IPS-20b (cell line): ENCODE results near the gene TEX38.
"Not testable (repeated sequence)": the region's sequence is repeated elsewhere in the genome, so short reads cannot be mapped to it uniquely, and the experiment has no call there.

Source experiments
- H3K27ac ChIP-seq: one replicate; pipeline ENCODE4 v1.5.1; 2013; ENCODE audit warnings: low read length
- H3K27me3 ChIP-seq: 2 replicates; pipeline ENCODE4 v1.6.1; 2013; ENCODE audit warnings: mild to moderate bottlenecking, low read length, inconsistent platforms; ENCODE audit not compliant: insufficient read depth
- H3K36me3 ChIP-seq: 2 replicates; pipeline ENCODE4 v1.6.1; 2013; ENCODE audit warnings: low read depth, mild to moderate bottlenecking, inconsistent platforms, low read length, moderate library complexity; ENCODE audit not compliant: insufficient read depth
- H3K4me1 ChIP-seq: 2 replicates; pipeline ENCODE4 v1.6.1; 2013; ENCODE audit warnings: mild to moderate bottlenecking, control low read depth, inconsistent platforms, low read length, moderate library complexity; ENCODE audit not compliant: insufficient read depth
- H3K4me3 ChIP-seq: 2 replicates; pipeline ENCODE4 v1.5.1; 2013; ENCODE audit warnings: mild to moderate bottlenecking, low read length, inconsistent platforms
- H3K9ac ChIP-seq: 2 replicates; pipeline ENCODE4 v1.6.1; 2013; ENCODE audit warnings: low read depth, mild to moderate bottlenecking, inconsistent platforms, low read length, moderate library complexity
- H3K9me3 ChIP-seq: 2 replicates; pipeline ENCODE4 v1.6.1; 2013; ENCODE audit warnings: mild to moderate bottlenecking, low read depth, low read length, inconsistent platforms; ENCODE audit not compliant: insufficient read depth

TEX38 gene

GRCh38 chr1:46645815-46646214 lies 25.8 kb upstream of the TEX38 start:
- H3K27ac ChIP-seq = no peak overlapping the region
- no peaks in the 10 kb centered on the region for H3K4me1 ChIP-seq
- peaks cover 21% of the 10 kb centered on the region for H3K9me3 ChIP-seq
- H3K9ac ChIP-seq = no peak overlapping the region
- no peaks in the 10 kb centered on the region for H3K27me3 ChIP-seq
- H3K36me3 ChIP-seq = peaks cover 50% of the 10 kb centered on the region
- no peak overlapping the region for H3K4me3 ChIP-seq

DNA sequence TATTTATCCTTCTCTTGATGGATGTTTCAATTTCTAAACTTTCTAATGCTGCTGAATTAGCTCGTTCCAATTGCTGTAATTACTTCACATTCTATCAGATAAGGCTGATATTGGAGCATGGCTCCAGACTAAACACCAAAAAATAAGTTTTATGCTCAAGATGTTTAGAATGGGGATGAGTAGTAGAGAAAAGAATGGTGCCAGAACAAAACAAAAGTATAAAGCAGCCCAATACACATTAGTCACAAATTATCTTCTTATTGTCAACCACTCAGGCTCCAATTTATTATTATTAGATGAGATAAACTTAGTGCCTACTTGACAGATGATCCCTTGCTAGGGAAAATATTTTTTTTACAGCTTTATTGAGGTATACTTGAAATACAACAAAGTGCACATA lies 25.3 kb upstream of the TEX38 start:
- Histone ChIP-seq H3K4me1 (no peaks in the 10 kb centered on the region), H3K36me3 (peaks cover 50% of the 10 kb centered on the region), H3K27ac (no peak overlapping the region), H3K4me3 (no peak overlapping the region), H3K9me3 (peaks cover 21% of the 10 kb centered on the region), H3K9ac (no peak overlapping the region), H3K27me3 (no peaks in the 10 kb centered on the region)

GRCh38 chr1:46646844-46647243 lies 24.8 kb upstream of the TEX38 start:
- Histone ChIP-seq H3K9ac (no peak overlapping the region), H3K4me3 (no peak overlapping the region), H3K27ac (no peak overlapping the region), H3K27me3 (no peaks in the 10 kb centered on the region), H3K9me3 (peaks cover 21% of the 10 kb centered on the region), H3K36me3 (peaks cover 50% of the 10 kb centered on the region), H3K4me1 (no peaks in the 10 kb centered on the region)

DNA sequence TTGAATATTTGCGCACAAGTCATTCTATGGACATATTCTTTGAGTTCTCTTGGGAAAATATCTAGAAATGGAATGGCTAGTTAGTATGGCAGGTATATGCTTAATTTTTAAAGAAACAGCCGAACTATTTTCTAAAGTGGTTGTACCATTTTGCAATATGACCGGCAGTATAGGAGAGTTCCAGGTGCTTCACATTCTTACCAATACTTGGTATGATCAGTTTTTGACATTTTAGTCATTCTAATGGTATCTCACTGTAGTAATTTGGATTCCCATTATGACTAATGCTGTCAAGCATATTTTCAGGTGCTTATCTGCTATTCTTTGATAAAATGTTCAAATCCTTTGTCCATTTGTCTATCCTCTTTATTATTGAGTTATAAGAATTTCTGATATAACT lies 24.0 kb upstream of the TEX38 start:
- H3K4me1 ChIP-seq = no peaks in the 10 kb centered on the region
- H3K36me3 ChIP-seq = peaks cover 50% of the 10 kb centered on the region
- peaks cover 21% of the 10 kb centered on the region for H3K9me3 ChIP-seq
- no peaks in the 10 kb centered on the region for H3K27me3 ChIP-seq
- no peak overlapping the region for H3K4me3 ChIP-seq
- H3K9ac ChIP-seq = no peak overlapping the region
- no peak overlapping the region for H3K27ac ChIP-seq

DNA sequence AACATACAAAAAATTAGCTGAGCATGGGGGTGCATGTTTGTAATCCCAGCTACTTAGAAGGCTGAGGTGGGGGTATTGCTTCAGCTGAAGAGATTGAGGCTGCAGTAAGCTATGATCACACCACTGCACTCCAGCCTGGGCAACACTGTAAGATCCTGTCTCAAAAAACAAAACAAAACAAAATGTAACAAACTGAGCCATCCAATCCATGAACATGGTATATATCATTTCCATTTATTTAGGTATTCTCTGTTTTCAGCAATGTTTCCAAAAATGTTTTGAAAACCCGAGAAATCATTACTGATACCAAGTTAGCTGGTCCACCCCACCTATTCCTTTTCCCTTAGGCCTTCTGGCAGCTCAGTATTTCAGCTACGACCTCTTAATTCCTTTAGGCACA lies 21.9 kb upstream of the TEX38 start:
- H3K27me3 ChIP-seq = no peaks in the 10 kb centered on the region
- peaks cover 21% of the 10 kb centered on the region for H3K9me3 ChIP-seq
- H3K27ac ChIP-seq = no peak overlapping the region
- H3K4me3 ChIP-seq = no peak overlapping the region
- H3K9ac ChIP-seq = no peak overlapping the region
- H3K36me3 ChIP-seq = peaks cover 58% of the 10 kb centered on the region
- no peaks in the 10 kb centered on the region for H3K4me1 ChIP-seq

DNA sequence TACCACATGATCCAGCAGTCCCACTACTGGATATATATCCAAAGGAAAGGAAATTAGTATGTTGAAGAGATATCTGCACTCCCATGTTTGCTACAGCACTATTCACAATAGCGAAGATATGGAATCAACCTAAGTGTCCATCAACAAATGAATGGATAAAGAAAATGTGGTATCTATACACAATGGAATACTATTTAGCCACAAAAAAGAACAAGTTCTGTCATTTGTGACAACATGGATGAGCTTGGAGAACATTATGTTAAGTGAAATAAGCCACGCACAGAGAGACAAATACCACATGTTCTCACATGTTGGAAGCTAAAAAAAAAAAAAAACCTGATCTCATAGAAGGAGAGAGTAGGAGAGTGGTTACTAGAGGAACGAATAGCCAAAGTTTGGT lies 21.2 kb upstream of the TEX38 start:
- Histone ChIP-seq H3K4me3 (no peak overlapping the region), H3K9me3 (peaks cover 21% of the 10 kb centered on the region), H3K4me1 (no peaks in the 10 kb centered on the region), H3K27me3 (no peaks in the 10 kb centered on the region), H3K36me3 (peaks cover 62% of the 10 kb centered on the region), H3K27ac (no peak overlapping the region), H3K9ac (no peak overlapping the region)

DNA sequence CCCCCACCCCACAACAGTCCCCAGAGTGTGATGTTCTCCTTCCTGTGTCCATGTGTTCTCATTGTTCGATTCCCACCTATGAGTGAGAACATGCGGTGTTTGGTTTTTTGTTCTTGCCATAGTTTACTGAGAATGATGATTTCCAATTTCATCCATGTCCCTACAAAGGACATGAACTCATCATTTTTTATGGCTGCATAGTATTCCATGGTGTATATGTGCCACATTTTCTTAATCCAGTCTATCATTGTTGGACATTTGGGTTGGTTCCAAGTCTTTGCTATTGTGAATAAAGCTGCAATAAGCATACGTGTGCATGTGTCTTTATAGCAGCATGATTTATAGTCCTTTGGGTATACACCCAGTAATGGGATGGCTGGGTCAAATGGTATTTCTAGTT lies 20.5 kb upstream of the TEX38 start:
- not testable (repeated sequence) for H3K9ac ChIP-seq, H3K27me3 ChIP-seq, H3K4me1 ChIP-seq, H3K4me3 ChIP-seq, H3K27ac ChIP-seq
- Histone ChIP-seq H3K9me3 (peaks cover 21% of the 10 kb centered on the region), H3K36me3 (peaks cover 69% of the 10 kb centered on the region)

- Histone ChIP-seq H3K4me3 (no peak overlapping the region), H3K36me3 (peaks cover 75% of the 10 kb centered on the region), H3K27ac (no peak overlapping the region), H3K27me3 (no peaks in the 10 kb centered on the region), H3K9ac (no peak overlapping the region), H3K4me1 (no peaks in the 10 kb centered on the region), H3K9me3 (peaks cover 18% of the 10 kb centered on the region)
Measured at GRCh38 chr1:46652321-46653100, 19.1 kb upstream of the TEX38 start.

DNA sequence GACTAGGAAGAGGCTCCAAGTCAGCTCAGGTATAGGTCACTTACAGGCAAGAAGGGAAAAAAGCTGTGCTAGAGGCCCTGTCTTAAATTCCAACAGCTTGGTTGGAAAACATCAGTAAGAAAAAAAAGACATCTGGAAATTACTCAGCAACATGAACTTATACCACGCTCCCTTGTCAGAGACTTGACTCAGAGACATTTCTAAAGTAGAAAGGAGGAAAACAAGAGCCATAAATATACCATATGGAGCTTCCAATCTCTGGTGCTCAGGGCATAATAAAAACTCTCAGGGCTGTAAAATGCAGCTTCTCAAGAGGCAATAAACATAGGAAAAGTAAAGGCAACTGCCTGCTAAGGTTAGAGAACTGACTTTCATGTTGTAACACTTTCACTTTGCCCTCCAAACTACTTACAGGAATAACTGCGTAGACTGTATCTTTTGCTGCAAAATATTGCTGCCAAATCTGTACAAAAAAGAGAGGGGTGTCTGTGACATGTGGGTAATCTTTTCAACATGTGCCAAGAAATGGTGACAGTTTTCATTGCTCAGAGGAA lies 18.2 kb upstream of the TEX38 start:
- Histone ChIP-seq H3K4me1 (no peaks in the 10 kb centered on the region), H3K36me3 (peaks cover 80% of the 10 kb centered on the region), H3K9me3 (peaks cover 14% of the 10 kb centered on the region), H3K27me3 (no peaks in the 10 kb centered on the region), H3K27ac (no peak overlapping the region), H3K9ac (no peak overlapping the region), H3K4me3 (no peak overlapping the region)

DNA sequence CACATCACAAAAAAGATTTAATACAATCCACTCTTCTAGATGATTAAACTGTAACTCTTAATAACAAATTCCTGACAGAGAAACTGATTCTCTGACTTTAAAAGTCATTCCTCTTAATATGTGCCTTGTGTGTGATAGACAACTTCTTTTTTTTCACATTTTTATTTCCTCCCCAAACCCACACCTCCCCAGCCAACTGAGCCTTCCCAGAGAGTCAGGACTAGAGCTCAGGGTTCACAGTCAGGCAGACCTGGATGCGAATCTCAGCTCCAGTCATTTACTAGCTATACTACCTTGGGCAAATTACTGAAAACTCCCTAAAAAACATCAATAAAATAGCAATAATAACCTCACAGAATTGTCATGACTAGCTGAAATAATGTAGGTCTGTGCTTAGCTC lies 17.6 kb upstream of the TEX38 start:
- H3K4me1 ChIP-seq = no peaks in the 10 kb centered on the region
- peaks cover 82% of the 10 kb centered on the region for H3K36me3 ChIP-seq
- peaks cover 14% of the 10 kb centered on the region for H3K9me3 ChIP-seq
- H3K9ac ChIP-seq = no peak overlapping the region
- no peak overlapping the region for H3K4me3 ChIP-seq
- no peak overlapping the region for H3K27ac ChIP-seq
- no peaks in the 10 kb centered on the region for H3K27me3 ChIP-seq

DNA sequence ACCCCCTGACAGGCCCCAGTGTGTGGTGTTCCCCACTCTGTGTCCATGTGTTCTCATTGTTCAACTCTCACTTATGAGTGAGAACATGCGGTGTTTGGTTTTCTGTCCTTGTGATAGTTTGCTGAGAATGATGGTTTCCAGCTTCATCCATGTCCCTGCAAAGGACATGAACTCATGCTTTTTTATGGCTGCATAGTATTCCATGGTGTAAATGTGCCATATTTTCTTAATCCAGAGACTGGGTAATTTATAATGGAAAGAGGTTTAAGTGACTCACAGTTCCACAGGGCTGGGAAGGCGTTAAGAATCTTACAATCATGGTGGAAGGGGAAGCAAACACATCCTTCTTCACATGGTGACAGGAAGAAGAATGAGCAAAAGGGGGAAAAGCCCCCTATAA lies 17.0 kb upstream of the TEX38 start:
- H3K4me3 ChIP-seq, H3K9ac ChIP-seq, H3K27ac ChIP-seq, H3K9me3 ChIP-seq, H3K4me1 ChIP-seq, H3K27me3 ChIP-seq: not testable (repeated sequence)
- H3K36me3 ChIP-seq = peaks cover 79% of the 10 kb centered on the region

GRCh38 chr1:46655848-46656247 lies 15.8 kb upstream of the TEX38 start:
- Histone ChIP-seq H3K27ac (no peak overlapping the region), H3K9me3 (no peaks in the 10 kb centered on the region), H3K4me1 (no peaks in the 10 kb centered on the region), H3K27me3 (no peaks in the 10 kb centered on the region), H3K36me3 (peaks cover 69% of the 10 kb centered on the region), H3K4me3 (no peak overlapping the region), H3K9ac (no peak overlapping the region)
